Gastroesophageal sphincter (tissue), 4 donors: ENCODE results near the gene TMEM266. TPM values are rescaled to one million over a fixed set of nuclear protein-coding genes. Genes with fewer than 3 reads are reported as not detected.

Source experiments
- ATAC-seq: fragments of 150-250 bp; one replicate; pipeline ENCODE4 v1.9.1; 2016; ENCODE audit warnings: mild to moderate bottlenecking, moderate library complexity
- H3K27ac ChIP-seq, 4 donors: fragments of 200-600 bp; sonication (generic) in 3 of 4; 1 replicate in 3 of 4; 2 replicates in 1 of 4; pipeline ENCODE4 v1.5.1; 2016 to 2019
- H3K27me3 ChIP-seq: fragments of 200-600 bp; sonication (generic); one replicate; pipeline ENCODE4 v1.5.1; 2019
- H3K36me3 ChIP-seq, 2 donors: fragments of 200-600 bp; sonication (generic); one replicate each; pipeline ENCODE4 v1.5.1; 2019; ENCODE audit warnings: control low read depth in 1 of 2
- H3K4me1 ChIP-seq, 3 donors: fragments of 200-600 bp; sonication (generic); 1 replicate in 2 of 3; 2 replicates in 1 of 3; pipeline ENCODE4 v1.5.1; 2016 to 2019; ENCODE audit warnings: control low read depth in 2 of 3
- H3K4me3 ChIP-seq, 2 donors: fragments of 200-600 bp; sonication (generic); one replicate each; pipeline ENCODE4 v1.5.1; 2019; ENCODE audit warnings: mild to moderate bottlenecking in 1 of 2, moderate library complexity in 1 of 2
- H3K9me3 ChIP-seq, 3 donors: fragments of 200-600 bp; sonication (generic); one replicate each; pipeline ENCODE4 v1.5.1; 2017 to 2019; ENCODE audit warnings: control low read depth in 2 of 3
- CTCF ChIP-seq, 4 experiments: fragments of 200-600 bp in 2 of 4; fragments of 450-650 bp in 2 of 4; sonication (generic) in 1 of 4; IDR thresholded peaks; one replicate each; pipeline ENCODE4 v1.5.1; 2017 to 2019; ENCODE audit warnings: antibody characterized with exemption in 4 of 4, mild to moderate bottlenecking in 2 of 4, moderate library complexity in 2 of 4
- EP300 ChIP-seq: sonication (generic); formaldehyde crosslinking; IDR thresholded peaks from one replicate; pipeline ENCODE4 v1.6.1; 2017; ENCODE audit warnings: antibody characterized with exemption, mild to moderate bottlenecking
- POLR2A ChIP-seq, 2 donors: fragments of 450-650 bp; IDR thresholded peaks; one replicate each; pipeline ENCODE4 v1.6.1; 2017; ENCODE audit warnings: antibody characterized with exemption in 2 of 2, mild to moderate bottlenecking in 2 of 2, moderate library complexity in 1 of 2
- POLR2AphosphoS5 ChIP-seq: sonication (generic); formaldehyde crosslinking; IDR thresholded peaks from one replicate; pipeline ENCODE4 v1.6.1; 2017; ENCODE audit warnings: antibody characterized with exemption
- WGBS, 2 donors: methylation state at CpG; one replicate each; pipeline ENCODE4 v1.1.5; 2018; ENCODE audit warnings: low coverage in 1 of 2; 5-methylcytosine and 5-hydroxymethylcytosine counted together
- total RNA-seq, 4 donors: library from RNA; depleted of rRNA; stranded (reverse); fragments of >200 nt; gene quantifications; one replicate each; pipeline ENCODE4 v1.1.0, GENCODE V29; 2016

The TMEM266 gene
- total RNA-seq, 4 donors from 2014 or later = 0.77 TPM; not detected in 3

- no peak overlapping the region for H3K27ac ChIP-seq
- no peak for ATAC-seq
- 14 to 41% methylated on average over 1 to 5 of the region's 9 CpGs for WGBS, 2 donors
- peaks cover 0 to 13% (median 0%) of the 10 kb centered on the region in 3 donors for H3K9me3 ChIP-seq
- no peaks in the 10 kb centered on the region for H3K36me3 ChIP-seq
- H3K4me3 ChIP-seq = no peak overlapping the region
- H3K27me3 ChIP-seq = peaks cover 1% of the 10 kb centered on the region
- no peak for TF ChIP-seq POLR2A (IDR thresholded peaks at IDR 0.05)
- H3K4me1 ChIP-seq = no peaks in the 10 kb centered on the region
These were observed 48.4 kb downstream of the TMEM266 start for GRCh38 chr15:76108021-76108723.

GRCh38 chr15:76109046-76109445, 49.3 kb downstream of the TMEM266 start:
- H3K27me3 ChIP-seq = no peaks in the 10 kb centered on the region
- no peak overlapping the region for H3K27ac ChIP-seq
- peaks cover 0 to 13% (median 0%) of the 10 kb centered on the region in 3 donors for H3K9me3 ChIP-seq
- H3K4me1 ChIP-seq = no peaks in the 10 kb centered on the region
- TF ChIP-seq CTCF (IDR thresholded peaks at IDR 0.05) = no peak
- TF ChIP-seq POLR2A (IDR thresholded peaks at IDR 0.05) = no peak
- no peak for TF ChIP-seq POLR2AphosphoS5
- TF ChIP-seq EP300 = no peak
- H3K4me3 ChIP-seq = no peak overlapping the region
- no peak for ATAC-seq
- no peaks in the 10 kb centered on the region for H3K36me3 ChIP-seq
- WGBS, 2 donors = 92% methylated on average over 1 of the region's 1 CpG; no CpG with 5 or more reads in 1 of the 2 donors

DNA sequence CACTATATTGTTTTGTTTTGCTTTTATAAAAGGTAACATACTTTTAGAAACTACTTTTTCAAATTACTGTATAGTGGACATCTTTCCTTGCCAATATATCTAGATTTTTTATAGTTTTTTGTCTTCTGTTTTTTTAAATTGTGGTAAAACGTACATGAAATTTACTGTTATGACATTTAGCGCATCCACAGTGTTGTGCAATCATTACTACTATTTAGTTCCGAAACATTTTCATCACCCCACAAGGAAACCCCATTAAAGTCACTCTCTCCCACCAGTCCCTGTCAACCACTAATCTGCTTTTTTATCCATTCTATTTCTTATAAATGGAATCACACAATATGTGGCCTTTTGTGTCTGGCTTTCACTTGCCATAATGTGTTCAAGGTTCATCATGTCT, 54.8 kb downstream of the TMEM266 start:
- Histone ChIP-seq H3K27me3 (peaks cover 33% of the 10 kb centered on the region), H3K4me3 (no peak overlapping the region), H3K4me1 (no peaks in the 10 kb centered on the region), H3K9me3 (peaks cover 0 to 13% (median 0%) of the 10 kb centered on the region in 3 donors), H3K36me3 (no peaks in the 10 kb centered on the region), H3K27ac (no peak overlapping the region)
- WGBS, 2 donors = 79 to 93% methylated on average over 3 of the region's 3 CpGs
- no peak for TF ChIP-seq EP300
- no peak for TF ChIP-seq CTCF (IDR thresholded peaks at IDR 0.05)
- TF ChIP-seq POLR2AphosphoS5 = no peak
- no peak for TF ChIP-seq POLR2A (IDR thresholded peaks at IDR 0.05)
- ATAC-seq = no peak

GRCh38 chr15:76116138-76116885, 56.5 kb downstream of the TMEM266 start:
- H3K4me3 ChIP-seq = no peak overlapping the region
- peaks cover 0 to 2% (median 0%) of the 10 kb centered on the region in 3 donors for H3K9me3 ChIP-seq
- no peak for ATAC-seq
- H3K27ac ChIP-seq = no peak overlapping the region
- no peaks in the 10 kb centered on the region for H3K36me3 ChIP-seq
- no peaks in the 10 kb centered on the region for H3K4me1 ChIP-seq
- peaks cover 33% of the 10 kb centered on the region for H3K27me3 ChIP-seq
- WGBS, 2 donors = 26 to 46% methylated on average over 9 to 11 of the region's 15 CpGs
- no peak for TF ChIP-seq POLR2AphosphoS5
- TF ChIP-seq CTCF (IDR thresholded peaks at IDR 0.05) = no peak
- TF ChIP-seq POLR2A (IDR thresholded peaks at IDR 0.05) = no peak
- TF ChIP-seq EP300 = no peak

DNA sequence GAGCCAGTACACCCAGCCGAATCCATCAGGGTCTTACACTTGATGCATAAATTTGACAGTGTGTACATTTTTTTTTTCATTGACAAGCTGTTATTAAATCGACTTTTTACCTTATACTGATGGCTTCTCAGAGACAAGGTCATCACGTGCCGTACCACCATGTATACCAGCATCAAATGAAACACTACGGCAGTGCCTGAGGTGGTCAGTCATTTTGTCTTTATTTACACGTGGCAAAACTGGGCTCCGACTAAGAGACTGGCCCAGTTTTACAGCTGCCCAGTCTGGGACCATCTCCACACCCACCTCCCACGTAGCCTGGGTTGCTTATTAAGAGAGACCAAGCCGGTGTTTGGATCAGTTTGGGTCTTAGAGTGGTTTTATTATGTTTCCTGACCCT, 57.4 kb downstream of the TMEM266 start:
- 75 to 96% methylated on average over 6 to 7 of the region's 9 CpGs for WGBS, 2 donors

More for the DNA sequence above, 57.4 kb downstream of the TMEM266 start:
- Histone ChIP-seq H3K4me3 (no peak overlapping the region), H3K27me3 (peaks cover 33% of the 10 kb centered on the region), H3K36me3 (no peaks in the 10 kb centered on the region), H3K4me1 (no peaks in the 10 kb centered on the region), H3K27ac (no peak overlapping the region), H3K9me3 (no peaks in the 10 kb centered on the region)
- ATAC-seq = no peak
- TF ChIP-seq POLR2AphosphoS5 (no peak), POLR2A (IDR thresholded peaks at IDR 0.05) (no peak), EP300 (no peak)
